HK-2 (cell line): ENCODE results near the gene TPTE2.
"Not testable (repeated sequence)": the region's sequence is repeated elsewhere in the genome, so short reads cannot be mapped to it uniquely, and the experiment has no call there.

Experiments used
- DNase-seq: peaks from one replicate; pipeline ENCODE4 v3.0.0-alpha.2; 2018; ENCODE audit not compliant: unreplicated experiment

Gene TPTE2

DNA sequence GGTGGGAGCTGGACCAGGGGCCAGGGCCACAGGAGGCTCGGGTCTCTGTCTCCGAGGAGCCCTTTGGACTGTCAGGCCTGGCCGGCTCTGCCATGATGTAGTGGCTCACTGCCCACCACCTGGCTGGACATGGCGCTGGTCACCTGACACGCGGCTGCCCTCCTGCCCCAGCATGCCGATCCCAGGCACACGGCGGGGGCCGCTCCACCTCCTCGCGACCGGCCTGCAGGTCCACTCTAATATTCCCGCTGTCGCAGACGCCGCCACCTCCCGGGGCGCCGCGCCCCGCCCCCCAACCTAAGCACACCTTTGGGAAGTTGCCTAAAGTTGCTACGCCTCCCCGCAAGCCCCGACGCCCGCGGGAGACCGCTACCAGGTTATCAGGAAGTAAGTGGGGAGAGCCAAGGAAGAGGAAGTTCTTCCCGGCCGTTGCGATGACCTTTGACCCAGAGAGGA is at the start of gene TPTE2:
Gene TPTE2 (minus strand): TSS at position 406 of the 456 bp plus-strand sequence. CDS start 58,298 bp downstream, outside the sequence.
- not testable (repeated sequence) for DNase-seq

DNA sequence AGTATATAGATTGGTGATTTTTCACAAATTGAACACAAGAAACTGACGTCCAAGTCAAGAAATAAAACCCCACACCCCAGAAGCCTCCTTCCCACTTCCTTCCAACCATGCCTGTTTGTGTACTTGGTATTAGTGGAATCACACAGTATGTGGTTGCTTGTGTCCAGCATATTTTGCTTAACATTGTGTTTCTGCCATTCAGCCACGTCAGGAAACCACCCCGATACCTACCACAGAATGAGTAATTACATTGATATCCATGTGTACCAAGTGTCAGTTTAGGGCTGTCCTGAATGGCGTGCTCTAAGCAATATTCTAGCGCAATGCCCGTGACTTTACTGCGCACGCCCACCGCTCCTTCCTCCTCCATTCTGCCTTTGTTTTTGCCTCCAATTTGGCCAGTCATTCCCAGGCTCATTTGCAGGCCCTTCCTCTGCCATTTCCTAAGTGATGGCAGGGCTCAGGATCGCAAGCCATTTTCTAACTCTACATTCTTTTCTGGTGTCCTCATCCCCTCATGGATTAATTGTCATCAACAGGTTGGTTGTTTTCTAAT is 46.3 kb upstream of the TPTE2 start:
- no peak for DNase-seq

DNA sequence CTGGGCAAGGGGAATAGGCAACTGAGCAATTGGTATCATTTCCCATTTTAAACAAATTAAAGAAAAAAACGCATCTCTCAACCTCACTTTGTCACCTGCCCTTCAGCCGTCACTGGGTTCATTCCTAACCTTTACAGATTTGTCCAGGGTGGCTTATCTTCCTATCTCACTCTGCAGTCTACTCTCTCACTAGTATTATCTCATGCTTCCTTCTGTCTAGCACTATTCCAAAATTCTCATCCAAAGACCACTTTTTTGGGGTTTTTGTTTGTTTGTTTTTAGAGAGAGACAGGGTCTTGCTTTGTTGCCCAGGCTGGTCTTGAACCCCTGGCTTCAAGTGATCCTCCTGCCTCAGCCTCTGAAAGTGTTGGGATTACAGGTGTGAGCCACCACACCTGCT is 45.4 kb upstream of the TPTE2 start:
- DNase-seq, result no peak

DNA sequence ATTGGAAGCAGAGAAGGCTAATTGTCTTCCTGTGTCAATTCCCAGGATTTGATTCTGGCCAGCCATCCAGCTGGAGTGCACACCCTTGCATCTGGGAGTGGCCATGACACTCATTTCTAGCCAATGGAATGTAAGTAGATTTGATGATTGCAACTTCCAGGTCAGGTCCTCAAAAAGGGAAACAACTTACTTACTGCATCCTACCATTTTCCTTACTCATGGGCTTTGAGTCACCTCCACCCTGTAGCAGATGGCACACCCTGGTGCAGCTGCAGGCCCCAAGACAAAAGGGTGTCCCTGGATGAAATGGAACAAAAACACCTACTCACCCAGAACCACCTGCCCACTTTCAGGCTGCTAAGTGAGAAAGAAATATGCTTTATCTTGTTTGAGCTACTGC is 44.8 kb upstream of the TPTE2 start:
- DNase-seq, result no peak

DNA sequence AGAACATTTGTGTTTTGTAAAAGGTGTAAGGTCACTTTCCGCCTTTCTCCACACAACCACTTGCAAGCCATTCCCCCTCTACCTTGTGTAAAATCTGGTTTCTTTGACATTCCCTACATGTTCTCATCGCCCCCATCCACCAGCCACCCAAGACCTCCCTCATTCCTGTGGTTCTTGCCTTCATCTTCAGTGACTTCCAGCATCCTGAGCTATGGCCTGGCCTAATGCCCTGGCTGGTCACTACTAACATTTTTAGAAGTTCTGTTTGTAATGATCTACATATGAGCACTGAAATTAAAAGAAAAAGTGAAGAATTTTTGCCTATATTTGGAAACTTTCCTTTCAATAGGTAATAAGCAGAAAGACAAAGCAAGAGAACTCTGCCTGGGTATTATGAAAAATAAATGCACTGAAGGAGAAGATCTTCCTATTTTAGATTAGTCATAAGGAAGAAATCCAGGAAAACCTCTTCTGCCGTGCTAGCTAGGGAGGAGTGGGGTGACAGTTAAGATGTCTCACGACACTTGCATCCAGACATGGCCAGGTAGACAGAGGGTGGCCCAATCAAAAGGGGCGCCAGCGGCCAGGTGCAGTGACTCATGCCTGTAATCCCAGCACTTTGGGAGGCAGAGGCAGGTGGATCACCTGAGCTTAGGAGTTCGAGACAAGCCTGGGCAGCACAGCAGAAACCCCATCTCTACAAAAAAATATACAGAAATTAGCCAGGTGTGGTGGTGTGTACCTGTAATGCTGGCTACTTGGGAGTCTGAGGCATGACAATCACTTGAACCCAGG is 44.0 kb upstream of the TPTE2 start:
- DNase-seq, result no peak

DNA sequence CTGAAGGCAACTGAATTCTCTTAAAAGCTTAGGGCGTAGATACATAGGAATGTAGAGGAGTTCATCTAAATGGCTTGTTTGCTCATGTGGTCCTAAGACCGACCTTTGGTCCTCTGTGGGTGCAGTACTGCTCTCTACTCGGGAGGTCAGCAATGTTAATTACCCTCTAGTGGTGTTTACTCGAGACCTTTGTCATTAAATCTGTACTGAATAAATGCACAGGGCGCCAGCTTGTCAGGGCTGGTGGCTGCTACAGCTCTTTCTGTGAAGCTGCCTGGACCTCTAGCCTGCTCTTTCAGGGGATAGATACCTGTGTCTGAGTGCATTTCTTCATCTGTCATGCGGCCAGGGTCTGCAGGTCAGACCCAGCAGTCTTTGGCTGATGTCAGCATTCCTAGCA is 43.0 kb upstream of the TPTE2 start:
- no peak for DNase-seq

DNA sequence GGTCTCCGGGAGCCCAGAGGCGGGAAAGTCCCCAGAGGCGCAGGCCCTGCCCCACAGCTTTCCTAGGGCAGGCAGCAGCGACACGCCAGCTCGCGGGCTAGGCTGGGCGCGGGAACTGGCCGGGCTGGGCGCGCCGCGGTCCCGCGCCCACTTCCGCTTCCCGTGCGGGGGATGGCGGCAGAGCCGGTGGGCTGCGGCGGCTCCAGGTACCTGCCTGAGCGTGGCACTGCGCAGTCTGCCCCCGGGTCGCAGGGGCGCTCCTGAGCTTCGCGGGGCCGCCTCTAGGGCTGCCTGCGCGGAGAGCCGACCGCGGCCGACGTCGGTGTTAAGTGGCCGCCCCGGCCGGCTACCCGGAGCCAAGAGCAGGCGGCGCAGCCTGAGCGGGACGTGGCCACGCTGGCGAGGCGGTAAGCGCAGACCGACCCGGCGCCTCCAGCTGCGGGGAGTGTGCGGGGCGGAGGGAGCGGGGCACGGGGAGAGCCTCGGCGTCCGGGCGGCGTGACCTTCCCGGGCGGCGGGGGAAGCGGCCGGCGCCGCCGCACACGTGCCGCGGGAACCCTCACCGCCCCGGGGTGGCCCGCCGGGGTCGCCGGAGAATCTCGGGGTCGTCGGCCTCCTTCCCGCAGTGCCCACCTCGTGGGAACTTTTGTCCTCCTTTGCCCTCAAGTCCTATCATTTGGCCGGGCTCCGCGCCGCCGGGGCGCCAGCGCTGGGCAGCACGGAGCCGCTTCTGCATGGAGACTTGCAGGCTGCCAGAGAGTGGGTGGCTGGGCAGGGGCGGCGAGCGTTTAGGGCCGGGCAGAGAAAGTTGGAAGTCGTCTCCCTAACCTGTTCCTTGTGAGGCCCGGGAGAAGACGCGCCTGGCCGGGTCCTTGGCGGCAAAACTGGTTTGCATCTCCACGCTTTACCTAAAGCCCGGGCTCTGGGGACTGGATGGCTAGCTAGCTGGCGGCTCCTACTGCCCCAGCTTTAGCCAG is 40.7 kb upstream of the TPTE2 start:
- DNase-seq, result peak; percentile 65

DNA sequence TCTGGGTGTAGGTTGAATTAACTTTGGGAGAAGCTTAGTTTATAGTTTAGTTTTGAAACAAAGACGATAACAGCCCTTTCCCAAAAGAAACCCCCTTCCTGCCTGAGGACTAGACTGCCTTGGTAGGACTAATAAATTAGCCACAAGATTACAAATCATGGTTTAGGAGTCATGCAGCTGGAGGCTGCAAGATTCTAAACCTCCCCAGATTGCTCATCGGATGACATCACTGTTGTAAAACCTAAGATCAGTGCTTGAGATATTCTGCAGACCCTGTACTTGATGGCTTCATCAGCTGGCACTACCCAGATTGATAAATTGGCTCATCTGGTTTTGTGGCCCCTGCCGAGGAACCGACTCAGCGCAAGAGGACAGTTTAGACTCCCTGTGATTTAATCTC is 36.2 kb upstream of the TPTE2 start:
- no peak for DNase-seq

DNA sequence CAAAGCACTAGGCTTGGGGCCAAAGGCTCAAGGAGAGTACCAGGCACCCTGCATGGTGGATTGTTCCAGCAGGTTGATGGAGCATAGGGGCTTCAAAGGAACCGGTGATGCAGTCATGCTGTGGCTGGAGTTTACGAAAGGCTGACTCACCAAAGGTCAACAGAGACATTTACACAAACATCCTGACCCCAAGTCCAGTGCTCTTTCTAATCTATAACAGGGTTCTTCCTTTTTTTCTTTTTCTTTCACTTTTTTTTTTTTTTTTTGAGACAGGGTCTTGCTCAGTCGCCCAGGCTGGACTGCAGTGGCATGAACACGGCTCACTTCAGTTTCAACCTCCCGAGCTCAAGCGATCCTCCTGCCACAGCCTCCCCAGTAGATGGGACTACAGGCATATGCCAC is 35.6 kb upstream of the TPTE2 start:
- peak; percentile 29 for DNase-seq

DNA sequence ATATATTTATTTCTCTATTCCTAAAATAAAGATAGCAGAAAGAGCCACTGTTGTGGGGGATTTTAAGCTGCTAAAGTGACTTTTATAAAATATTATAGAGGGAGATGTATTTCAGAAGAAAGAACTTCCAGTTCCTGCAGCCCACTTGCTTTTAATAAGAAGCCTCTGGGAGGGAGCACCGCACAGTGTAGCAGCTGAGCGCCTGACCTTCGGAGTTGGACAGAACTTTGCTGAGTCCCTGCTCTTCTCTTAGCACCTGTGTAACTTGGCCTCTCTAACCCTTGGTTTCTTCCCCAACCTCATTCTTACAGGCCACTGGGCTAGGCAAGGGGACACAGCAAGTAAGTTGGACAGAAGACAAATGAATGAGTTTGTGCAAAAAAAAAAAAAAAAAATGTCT is 34.8 kb upstream of the TPTE2 start:
- no peak for DNase-seq

DNA sequence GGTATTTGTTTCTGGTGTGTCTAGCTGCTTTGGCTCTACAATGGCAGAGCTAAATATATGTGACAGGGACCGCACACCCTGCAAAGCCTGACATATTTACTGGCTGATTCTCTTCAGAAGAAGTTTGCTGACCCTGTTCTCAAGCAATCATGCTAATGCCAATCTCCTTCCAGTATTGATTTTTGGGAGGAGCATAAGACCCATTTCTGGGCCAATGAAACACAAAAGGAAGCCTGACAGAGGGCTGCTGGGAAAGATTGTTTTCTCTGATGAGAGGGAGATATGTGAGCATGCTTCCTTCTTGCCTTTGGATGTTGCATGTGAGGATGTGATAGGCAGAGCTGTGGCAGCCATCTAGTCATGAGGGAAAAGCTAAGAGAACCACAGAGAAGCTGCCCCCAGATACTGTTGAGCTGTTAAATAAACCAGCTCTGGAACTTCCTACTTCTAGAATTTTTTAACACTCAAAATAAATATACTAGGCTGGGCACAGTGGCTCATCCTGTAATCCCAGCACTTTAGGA is 31.4 kb upstream of the TPTE2 start:
- DNase-seq, result no peak

DNA sequence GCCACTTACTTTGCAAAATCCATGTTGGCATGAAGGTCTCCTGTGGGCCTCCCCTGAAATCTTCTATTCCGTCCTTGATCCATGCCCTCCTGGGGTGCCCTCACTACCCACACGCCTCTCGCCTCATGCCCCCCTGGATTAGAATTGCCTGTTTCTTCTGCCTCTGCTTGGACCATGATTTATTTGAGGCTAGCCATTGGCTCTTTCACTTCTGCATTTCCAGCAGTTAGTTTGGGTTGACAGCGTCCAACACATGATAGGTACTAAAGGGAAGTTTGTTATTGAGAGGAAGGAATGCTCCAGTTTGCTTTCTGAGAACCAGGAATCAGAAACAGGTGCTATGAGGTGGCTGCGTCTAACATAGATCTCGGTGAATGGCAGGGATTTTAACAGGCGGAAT is 30.5 kb upstream of the TPTE2 start:
- no peak for DNase-seq

DNA sequence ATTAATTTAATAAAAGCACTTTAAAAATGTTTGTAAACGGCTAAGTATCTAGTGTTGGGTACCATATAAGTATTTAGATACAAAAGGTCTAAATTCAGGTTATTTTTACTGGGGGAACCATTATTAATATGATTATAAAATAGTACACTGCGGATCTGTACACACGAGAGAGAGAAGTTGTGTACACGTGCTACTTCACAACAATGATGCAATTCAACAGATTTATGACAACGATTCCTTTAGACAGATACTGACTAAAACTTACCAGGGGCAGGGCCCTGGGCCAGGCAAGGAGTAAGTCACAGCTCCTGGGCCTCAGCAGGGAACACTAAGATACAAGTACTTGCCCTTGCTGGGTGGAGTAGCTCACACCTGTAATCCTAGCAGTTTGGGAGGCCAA is 29.1 kb upstream of the TPTE2 start:
- no peak for DNase-seq

DNA sequence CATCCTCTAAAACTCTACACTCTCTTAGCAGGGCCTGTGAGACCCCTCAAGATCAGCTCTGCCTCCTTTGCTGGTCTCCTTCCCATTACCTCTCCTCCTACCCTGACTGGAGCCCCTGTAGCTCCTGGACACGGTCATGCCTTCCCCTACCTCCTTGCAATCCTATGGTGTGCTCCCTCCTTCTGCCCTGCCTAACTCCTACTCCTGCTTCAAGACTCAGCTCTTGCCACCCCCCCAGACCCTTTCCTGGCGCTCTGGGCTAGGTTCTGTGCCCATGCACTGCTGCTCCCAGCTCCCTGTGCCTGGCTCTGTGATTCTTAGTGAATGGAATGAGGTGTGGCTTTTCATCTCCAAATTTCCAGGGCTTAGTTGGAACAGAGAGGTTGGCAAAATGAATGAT is 28.0 kb upstream of the TPTE2 start:
- no peak for DNase-seq

DNA sequence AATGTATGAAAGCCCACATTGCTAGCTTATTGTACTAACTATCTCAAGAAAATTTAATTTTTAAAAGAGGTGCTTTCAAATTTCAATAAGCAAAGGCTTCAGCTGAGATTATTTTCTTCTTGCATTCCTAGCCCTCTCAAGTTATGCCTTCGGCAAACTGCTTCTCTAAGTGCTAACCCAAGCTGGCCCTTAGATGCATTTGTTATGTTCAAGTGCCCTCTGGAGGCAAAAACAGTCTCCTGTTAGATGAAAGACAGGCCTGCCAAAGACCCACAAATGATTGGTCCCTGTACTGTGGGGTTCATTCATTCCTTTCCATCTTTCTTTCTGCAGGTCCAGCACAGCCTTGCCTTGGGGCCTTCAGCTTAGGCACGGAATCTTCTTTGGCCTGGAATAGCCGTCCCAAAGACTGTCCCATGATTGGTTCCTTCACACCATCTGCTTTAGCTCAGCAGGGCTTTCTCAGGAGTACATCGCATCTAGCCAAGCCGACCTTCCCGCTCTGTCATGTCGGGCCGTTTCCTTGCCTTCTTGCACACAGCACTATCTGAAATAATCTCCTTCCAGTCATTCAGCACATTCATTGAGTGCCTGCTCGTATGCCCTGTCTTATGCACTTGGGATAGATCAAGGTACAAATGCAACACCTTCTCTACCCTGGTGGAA is 26.4 kb upstream of the TPTE2 start:
- no peak for DNase-seq

DNA sequence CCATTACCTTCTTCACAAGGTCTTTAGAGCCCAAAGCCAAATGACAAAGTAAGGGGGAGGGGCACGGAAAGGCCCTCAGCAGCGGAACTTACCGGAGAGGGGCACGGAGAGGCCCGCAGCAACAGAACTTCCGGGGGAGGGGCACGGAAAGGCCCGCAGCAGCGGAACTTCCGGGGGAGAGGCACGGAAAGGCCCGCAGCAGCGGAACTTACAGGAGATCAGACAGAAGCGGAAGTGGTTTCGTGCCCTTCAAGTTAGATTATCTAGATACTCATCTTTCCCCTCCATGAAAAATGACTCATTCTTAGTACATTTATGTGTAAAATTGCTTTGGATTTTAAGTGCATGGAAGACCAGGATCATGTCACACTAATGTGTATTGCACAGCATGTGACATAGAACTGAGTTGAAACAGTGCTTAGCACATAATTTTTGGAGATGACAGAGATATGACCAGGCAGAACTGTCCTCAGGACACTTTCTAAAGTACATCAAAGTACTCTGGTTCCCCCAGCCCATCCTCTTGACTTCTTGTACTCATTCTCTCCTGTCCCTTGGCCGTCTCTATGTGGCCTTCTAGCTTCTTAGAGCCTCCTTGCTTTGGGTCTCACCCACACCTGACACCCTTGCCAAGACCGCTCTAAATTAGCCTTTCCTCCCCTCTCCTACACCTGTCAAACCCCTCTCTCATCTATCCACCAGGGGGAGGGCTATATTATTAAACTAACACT is 25.7 kb upstream of the TPTE2 start:
- DNase-seq, result no peak

DNA sequence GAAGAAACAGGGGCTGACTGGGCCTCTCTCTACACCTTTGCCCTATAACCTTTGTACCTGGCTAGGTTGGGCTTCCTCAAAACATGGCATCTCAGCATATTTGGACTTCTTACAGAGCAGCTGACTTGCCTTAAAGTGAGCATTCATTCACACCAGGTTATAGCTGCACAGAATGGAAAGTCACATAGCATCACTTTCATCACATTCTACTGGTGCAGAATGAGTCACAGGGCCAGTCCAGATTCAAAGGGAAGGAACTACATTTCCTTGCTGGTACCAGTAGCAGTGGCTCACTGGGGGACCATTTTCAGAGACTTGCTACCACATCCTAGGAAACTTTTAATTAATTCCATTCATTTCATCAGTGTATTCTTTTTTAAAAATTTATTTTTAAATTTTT is 20.3 kb upstream of the TPTE2 start:
- DNase-seq, result no peak

DNA sequence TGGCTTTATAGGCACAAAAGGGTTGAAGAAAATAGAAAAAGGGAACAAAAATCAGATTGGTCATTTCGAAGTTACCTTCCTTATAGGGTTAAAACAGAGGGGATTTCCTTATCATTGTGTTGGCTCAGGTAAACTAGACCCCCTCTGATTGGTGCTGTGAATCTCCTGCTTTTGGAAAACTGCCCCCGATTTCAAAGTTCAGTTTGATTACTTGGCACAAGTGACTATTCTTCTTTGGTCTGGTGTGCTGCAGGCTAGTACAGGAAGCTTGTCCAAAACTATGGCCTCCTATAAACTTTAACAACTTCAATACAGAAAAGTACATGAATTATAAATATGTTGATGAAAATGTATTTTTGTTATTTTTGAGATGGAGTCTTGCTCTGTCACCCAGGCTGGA is 13.9 kb upstream of the TPTE2 start:
- no peak for DNase-seq

DNA sequence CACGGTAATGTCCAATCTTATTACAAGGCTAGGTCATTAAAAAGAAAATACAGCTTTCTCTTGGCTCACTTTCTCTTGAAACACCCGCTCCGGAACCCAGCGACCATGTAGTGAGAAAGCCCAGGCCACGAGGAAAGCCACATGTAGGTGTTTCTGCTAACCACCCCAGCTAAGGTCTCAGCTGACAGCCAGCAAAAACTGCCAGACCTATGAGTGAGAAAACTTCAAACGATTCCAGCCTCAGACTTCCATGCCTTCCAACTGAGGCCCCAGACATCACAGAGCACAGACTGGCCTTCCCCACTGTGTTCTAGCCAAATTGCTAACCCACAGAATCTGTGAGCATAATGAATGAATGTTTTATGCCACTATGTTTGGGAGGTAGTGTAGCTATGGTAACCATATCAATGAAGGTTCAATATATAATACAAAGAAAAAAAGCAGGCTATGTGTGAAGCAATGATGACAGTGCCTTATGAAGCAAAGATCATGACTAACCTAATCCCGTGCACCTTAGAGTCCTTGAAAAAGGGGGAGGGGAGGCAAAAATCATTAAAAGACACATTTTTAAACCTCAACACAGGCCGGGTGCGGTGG is 11.9 kb upstream of the TPTE2 start:
- no peak for DNase-seq

DNA sequence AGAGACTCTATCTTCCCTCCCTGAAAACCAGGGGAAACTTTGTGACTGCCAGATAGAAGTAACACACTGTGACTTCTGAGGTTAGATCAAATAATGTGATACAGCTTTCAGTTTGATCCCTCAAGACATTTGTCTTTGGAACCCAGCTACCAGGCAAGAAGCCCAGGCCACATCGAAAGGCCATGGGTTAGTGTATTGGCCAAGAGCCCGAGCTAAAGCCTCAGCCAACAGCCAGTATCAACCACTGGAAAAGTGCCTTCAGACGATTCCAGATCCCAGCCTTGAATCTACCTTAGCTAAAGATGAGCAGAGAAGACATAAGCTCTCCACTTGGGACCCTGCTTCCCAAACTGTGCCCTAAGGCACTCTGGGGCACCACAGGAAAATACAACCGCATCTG is 10.9 kb upstream of the TPTE2 start:
- DNase-seq, result no peak
